ENCODE results near the gene INPP4B.

The INPP4B gene

DNA sequence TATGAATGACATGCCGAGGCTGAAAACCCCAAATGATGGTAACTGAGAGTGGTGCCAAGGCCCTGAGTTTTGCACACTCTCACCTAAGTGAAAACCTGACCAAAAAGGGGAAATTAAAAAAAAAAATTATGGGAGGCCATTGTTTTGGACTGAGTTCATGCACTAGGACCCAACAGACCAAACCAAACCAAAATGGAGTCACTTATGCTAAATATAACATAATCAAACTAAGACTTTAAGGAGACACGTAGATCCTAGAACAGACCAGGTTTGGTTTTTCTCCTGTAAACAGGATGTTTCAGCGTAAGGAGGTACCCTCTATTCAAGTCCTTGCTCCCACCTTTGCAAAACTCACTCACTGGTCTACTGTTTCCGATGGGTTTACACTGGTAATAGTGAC, 453.0 kb downstream of the INPP4B start:
- H3K27ac ChIP-seq = no peak overlapping the region
- H3K4me3 ChIP-seq = no peak overlapping the region
- no peak for DNase-seq (ENCODE audit: low spot score)
- TF ChIP-seq, protein P1, sequence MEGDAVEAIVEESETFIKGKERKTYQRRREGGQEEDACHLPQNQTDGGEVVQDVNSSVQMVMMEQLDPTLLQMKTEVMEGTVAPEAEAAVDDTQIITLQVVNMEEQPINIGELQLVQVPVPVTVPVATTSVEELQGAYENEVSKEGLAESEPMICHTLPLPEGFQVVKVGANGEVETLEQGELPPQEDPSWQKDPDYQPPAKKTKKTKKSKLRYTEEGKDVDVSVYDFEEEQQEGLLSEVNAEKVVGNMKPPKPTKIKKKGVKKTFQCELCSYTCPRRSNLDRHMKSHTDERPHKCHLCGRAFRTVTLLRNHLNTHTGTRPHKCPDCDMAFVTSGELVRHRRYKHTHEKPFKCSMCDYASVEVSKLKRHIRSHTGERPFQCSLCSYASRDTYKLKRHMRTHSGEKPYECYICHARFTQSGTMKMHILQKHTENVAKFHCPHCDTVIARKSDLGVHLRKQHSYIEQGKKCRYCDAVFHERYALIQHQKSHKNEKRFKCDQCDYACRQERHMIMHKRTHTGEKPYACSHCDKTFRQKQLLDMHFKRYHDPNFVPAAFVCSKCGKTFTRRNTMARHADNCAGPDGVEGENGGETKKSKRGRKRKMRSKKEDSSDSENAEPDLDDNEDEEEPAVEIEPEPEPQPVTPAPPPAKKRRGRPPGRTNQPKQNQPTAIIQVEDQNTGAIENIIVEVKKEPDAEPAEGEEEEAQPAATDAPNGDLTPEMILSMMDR (IDR thresholded peaks at IDR 0.05) = no peak

DNA sequence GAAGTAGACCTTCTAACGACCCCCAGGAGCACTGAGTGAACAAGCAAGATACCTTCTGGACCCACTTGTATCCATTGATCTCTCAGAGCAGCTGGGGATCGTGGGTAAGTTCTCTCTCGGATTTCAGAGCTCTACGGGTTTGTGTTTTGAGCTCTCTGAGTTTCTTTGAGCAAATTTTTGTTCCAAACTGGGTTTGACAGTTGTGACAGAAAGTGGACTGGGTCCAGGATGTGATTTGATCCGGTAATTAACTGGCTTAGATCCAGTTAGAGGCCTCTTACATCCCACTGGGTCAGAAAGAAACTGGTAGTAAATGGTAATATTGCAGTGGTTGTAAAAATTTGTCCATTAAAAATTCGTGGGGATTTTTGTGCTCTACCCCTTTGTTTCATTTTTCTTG, 459.2 kb downstream of the INPP4B start:
- H3K4me3 ChIP-seq = no peak overlapping the region

DNA sequence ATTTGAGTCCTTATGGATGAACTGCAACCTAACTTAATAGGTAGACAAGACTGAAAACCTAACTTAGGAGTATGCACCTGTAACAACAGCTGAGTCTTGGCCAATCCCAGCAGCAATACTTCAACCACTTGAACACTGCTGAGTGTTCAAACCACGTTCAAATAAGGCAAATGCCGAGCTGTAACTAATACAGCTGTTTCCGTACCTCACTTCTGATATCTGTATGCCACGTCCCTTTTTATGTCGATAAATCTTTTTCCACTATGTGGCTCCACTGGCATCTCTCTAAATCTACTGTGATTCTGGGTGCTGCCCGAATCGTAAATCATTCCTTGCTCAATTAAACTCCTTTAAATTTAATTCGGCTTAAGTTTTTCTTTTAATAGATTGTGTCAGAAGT, 459.7 kb downstream of the INPP4B start:
- no peak for DNase-seq (ENCODE audit: low spot score)
- H3K27ac ChIP-seq = no peak overlapping the region
- TF ChIP-seq, protein P1 (IDR thresholded peaks at IDR 0.05) = no peak

More for the DNA sequence above, 459.2 kb downstream of the INPP4B start:
- no peak overlapping the region for H3K27ac ChIP-seq
- TF ChIP-seq, protein P1 (IDR thresholded peaks at IDR 0.05) = no peak
- DNase-seq (ENCODE audit: low spot score) = no peak

DNA sequence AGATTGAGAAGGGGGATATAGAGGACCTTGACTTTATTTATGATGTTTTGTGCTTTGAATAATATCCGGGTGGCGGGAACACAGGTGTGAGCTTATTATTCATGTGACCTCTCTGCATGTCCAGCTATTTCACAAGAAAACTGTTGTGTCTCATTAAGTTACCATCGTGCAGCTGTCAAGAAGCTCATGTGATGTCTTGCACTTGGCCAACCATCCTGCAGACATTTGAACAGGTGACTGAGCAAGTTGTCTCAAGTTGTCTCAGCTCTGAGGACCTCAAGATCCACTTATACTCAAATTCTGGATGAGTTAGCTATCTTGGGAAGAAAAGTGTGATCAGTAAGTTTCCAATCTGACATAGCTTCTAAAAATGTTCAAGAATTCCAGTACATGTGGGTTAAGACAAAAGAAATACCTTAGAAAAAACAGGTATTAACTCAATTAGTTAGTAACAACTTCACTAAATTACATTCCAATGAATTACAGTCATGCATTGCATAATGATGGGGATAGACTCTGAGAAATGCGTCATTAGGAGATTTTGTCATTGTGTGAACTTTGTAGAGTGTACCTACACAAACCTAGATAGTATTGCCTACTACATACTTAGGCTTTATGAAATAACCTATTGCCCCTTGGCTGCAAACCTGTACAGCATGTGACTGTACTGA, 462.2 kb downstream of the INPP4B start:
- Histone ChIP-seq H3K27ac (no peak overlapping the region), H3K4me3 (no peak overlapping the region)
- TF ChIP-seq, protein P1 (IDR thresholded peaks at IDR 0.05) = no peak
- DNase-seq (ENCODE audit: low spot score) = no peak

More for the DNA sequence above, 459.7 kb downstream of the INPP4B start:
- no peak overlapping the region for H3K4me3 ChIP-seq

DNA sequence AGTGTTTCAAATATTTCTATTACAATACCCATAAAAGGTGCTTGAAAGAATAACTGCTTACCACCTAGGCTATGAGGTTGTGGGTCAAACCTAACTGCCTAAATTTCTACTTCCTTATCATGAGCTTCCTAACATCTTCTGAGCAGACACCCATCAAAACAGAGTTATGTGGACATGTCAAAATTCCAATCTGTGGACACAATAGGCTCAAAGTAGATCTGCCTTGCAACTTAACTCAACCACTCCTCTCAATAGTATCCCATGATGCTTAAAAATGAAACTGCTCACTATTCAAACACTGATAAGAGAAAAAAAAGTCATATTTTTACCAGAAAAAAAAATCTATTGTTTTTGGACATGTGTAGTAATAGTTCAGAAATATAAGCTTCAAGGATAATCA, 462.7 kb downstream of the INPP4B start:
- Histone ChIP-seq H3K4me3 (no peak overlapping the region), H3K27ac (no peak overlapping the region)
- no peak for DNase-seq (ENCODE audit: low spot score)
- TF ChIP-seq, protein P1 (IDR thresholded peaks at IDR 0.05) = no peak

DNA sequence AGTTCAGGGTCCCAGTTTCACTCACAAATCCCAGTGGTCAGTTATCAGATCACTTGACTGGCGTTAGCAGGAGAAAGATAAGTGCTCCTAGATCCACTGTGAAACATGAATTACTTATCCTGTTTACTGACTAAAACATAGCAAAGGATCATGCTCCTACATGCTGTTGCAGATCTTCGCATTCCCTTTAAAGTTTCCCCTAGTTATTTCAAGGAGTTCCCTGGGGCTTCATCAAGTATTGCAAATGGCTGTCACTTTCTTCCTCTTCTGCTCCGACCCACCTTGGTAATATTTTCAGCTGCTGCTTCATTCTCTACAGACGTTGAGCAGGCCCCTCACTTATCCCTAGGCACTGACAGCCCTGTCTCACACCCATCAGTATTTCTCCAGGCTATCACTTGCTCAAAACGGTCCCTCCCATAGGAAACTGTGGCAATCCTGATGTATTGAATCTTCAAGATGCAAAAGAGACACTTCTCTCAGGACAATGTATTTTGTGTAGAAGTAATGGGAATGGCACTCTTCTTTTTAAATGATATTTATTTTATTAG, 466.0 kb downstream of the INPP4B start:
- peak overlapping the region; percentile 29 to 75 for H3K27ac ChIP-seq
- TF ChIP-seq, protein P1 (IDR thresholded peaks at IDR 0.05) = no peak
- DNase-seq (ENCODE audit: low spot score) = no peak
- H3K4me3 ChIP-seq = no peak overlapping the region

All from coronary artery (tissue), 2 donors.